Stimulated activated CD4-positive, alpha-beta T cell treated with anti-CD3 and anti-CD28 coated beads, TNF-alpha, amount 100 ng/mL, for 4 hours (primary cell): Measurements from ENCODE around the gene H2AZ2.
"Not testable (repeated sequence)": the region's sequence is repeated elsewhere in the genome, so short reads cannot be mapped to it uniquely, and the experiment has no call there.

Source experiments
- DNase-seq, 3 experiments: peaks; one replicate each; pipeline ENCODE4 v3.0.0-alpha.2; 2020; ENCODE audit warnings: low read depth in 3 of 3

Gene H2AZ2

DNA sequence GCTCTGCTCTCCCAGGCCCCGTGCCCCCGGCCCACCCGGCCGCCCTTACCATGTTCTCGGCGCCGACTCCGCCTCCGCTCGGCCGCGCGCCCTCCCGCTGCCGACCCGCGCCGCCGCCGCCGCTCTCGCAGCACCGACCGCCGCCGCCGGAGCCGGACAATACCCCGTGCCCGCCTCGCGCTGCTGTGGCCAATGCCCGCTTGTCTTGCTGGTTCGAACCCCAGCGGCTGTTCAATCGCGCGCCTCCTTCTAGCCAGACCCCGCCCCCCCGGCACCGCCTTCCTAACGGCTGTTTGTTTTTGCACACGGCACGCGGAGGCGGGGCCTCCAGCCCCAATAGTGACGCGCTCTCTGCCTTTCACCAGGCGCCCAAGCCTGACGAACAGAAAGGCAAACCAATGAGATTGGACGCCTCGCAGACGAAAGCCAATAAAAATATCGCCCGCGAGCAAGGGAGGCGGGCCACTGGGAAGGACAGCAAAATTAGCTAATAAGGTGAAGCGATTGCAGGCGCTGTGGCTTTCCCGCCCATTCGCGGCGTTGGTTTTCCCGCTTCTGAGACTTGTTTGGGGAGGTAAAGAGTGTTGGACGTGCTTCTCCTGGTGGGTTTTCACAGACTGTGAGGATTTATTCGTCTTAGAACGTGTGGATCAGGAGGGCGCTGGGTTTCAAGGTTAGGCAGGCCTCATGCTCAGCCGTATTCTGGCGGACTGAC lies at the start of gene H2AZ2:
Gene H2AZ2 (minus strand): TSS at position 168 of the 715 bp plus-strand sequence. CDS start 116 bp downstream, at position 52.
- DNase-seq = peak; percentile 100

- no peak for DNase-seq
Observed at GRCh38 chr7:44897309-44897708, 49.4 kb upstream of the H2AZ2 start.

DNA sequence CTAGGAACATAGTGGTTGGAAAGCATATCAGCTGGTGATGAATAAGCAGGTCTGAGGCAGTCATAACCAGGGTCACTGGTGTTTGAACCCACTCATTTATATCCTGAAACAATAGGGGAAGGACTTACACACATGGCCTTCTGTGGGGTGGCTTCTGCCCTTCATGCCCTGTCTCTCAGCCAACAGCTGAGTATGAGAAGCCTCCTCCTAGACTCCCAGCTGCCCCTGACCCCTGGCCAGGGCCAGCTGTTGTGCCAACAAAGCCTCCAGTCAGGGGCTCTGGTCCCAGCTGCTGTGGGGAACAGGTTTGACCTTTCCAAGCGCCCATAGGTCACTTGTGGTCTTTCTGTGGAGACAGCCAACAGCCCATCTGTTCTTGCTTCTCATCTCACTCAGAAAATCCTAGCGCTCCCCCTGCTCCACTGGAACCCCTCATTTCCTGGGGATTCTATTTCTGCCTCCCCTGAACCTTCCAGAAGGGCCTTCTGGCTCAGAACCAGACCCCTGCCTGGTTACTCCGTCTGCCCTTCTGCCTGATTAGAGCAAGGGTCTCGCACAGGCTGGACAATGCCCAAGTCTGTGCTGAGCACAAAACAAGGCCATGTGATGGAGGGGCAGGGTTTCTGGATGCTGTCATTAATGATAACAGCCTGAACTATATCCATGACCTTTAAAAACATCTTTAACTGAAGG lies 47.1 kb upstream of the H2AZ2 start:
- DNase-seq = no peak

- DNase-seq = no peak
Observed at GRCh38 chr7:44893710-44894234, 45.9 kb upstream of the H2AZ2 start.

- no peak for DNase-seq
Observed at GRCh38 chr7:44891791-44892190, 43.9 kb upstream of the H2AZ2 start.

GRCh38 chr7:44891372-44891771 lies 43.5 kb upstream of the H2AZ2 start:
- DNase-seq = no peak

- no peak for DNase-seq
Observed at GRCh38 chr7:44889086-44889781, 41.3 kb upstream of the H2AZ2 start.

GRCh38 chr7:44887293-44887692 lies 39.4 kb upstream of the H2AZ2 start:
- DNase-seq = no peak

DNA sequence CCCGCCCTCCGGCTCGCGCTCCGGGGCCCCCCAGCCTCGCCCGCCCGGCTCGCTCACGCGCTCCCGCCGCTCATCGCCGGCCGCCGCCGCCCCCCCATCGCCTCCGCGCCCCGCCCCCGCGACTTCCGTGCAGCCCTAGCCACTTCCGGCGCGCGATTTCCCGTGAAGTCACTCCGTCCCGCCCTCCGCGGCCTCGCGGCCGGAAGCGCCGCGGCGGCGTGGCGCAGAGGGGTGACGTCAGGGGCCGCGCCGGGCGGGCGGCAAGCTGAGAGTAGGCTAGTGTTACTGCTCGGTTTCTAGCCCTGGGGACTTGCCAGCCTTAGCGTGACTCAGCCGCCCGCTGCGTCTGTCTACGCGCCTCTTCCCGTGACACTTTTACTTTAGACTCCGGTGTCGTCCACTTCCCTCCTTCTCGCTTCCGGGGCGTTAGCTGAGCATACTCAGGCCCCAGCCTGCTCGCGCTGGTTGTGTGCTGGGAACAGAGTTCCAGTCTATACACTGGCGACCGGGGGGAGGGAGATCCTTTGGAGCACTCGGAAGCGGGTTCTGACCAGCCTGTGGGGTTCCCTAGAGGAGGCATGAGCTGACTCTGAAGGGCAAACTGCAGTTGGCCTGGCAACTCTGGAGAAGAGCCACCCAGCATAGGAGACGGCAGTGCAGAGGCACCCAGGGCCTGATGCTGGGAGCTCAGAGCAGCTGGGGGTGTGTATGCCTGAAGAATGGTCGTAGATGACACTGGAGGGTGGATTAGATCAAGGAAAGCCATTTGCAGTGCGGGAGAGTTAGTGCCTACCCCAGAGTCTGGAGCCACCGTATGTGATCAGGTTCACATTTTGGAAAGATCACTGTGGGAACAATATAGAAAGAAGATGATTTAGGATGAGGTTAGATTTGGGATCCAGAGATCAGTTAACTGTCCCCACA lies 37.8 kb upstream of the H2AZ2 start, which contains the start of gene PURB:
Gene PURB (minus strand): TSS at position 137 of the 924 bp plus-strand sequence. CDS start 182 bp downstream, outside the sequence.
- DNase-seq = peak; percentile 93 to 97 (median 95)

DNA sequence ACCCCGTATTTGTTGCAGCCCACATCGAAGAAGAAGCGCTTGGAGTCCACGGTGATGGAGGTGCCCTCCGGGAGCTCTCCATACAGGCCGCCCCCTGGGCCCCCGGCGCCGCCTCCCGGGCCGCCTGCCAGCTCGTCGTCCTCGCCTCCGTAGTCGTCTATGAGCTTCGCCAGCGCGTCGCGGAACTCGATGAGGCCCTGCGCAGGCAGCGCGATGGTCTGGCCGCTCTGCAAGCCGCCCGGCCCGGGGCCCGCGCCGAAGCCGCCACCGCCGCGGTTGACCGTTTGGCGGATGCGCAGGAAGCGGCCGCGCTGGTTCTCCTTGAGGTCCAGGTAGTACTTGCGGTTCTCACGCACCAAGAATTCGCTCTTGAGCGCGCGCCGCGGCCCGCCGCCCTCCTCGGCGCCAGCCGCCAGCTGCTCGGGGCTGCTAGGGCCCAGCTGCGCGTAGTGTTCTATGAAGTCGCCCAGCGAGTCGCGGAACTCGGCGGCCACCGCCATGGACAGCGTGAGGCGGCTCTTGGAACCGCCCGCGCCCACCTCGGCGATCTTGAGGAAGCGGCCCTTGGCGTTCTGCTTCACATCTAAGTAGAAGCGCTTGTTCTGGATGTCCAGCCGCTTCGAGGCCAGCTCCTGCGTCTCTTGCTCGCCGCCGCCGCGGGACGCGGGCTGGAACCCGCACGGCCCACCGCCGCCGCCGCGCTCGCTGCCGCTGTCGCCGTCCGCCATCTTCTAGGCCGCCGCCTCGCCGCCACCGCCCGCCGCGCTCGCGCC lies 36.9 kb upstream of the H2AZ2 start:
- peak; percentile 4 to 20 (median 16) for DNase-seq

DNA sequence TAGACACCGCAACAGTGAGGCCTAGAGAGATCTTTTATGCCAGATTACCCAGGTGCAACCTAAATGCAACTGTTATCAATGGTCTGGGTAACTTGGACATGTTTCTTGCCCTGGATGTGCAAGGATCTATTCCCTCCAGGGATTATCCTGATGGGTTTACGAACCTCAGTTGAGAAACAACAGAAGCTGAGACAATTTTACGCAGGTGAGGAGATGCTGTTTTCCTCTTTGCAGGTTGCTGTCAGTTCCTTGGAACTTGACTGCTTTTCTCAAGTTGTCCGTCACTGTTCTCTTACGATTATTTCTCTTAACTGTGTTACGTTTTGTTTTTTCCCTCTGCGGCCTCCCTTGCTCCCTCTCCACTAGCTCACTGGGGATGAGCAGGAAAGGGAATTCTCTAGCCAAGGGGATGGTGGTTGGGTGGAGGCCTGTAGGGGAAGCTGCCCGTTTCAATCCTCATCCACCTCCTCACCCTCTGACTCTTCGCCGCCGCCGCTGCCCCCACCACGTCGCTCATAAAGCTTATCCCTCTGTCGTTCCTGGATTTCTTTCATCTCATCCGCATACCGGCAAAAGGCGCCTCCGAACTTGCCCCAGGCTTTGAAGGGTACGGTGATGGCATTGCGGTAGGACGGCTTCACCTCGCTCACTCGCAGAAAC lies 36.2 kb upstream of the H2AZ2 start:
- DNase-seq = no peak

DNA sequence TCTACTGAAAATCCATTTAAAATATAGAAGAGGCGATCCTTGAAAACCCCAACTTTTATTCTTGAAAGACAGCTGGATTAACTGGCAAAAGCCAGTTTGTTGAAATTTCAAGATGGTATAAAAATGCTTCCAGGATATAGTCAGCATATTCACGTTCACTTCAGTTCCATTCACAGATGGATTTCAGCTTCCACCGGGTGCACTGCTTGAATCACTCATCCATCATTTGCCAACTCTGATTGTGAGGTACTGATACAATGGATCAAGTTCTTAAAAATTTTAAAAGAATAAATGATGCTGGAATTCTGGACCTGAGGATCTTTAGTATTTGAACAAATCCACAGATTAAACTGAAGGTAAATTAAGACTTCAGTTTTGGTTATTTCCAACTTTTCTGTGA lies 35.0 kb upstream of the H2AZ2 start:
- DNase-seq = no peak

GRCh38 chr7:44881610-44882009 lies 33.7 kb upstream of the H2AZ2 start:
- DNase-seq = no peak

DNA sequence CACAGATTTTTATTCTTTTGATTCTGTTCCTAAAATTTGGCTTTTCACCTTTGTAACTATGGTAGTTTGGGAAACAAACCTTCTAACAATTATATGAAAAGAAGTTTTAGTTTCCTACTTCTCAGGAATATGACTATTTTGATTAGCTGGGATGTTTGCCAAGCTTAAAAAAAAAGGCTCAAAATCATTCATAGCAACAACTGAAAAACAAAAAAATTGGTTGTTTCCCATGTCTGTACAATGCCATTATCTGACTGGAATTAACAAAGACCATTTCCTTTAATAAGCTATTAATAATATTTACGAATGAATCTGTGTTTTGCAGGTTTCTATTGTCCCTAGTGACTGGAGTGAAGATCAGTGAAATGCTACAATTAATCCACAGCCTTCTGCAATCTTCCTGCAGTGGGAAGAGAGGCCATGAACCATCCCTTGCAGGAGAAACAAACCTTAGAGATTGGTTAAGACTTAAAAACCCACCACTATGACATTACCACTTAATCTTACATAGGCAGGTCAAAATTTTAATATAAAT lies 33.2 kb upstream of the H2AZ2 start:
- DNase-seq = no peak

GRCh38 chr7:44880317-44881018 lies 32.6 kb upstream of the H2AZ2 start:
- no peak for DNase-seq

DNA sequence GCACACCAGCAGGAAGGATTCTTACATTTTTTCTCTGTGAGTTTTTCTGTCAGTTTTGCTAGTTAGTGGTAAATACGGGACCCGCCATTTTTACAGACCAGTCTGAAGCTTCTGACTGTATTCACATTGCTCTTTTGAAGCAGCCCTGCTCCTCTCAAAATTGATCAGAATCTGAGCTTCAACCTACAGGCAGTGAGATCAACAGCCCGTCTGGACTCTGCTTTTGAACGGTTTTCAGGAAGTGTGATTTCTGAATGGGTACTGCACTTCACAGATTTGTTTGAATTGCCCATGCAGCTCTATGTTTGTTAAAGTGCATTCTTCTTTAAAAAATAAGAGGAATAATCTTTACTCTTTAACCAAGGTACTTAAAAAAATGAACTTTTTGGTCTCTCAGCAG lies 28.5 kb upstream of the H2AZ2 start:
- no peak for DNase-seq

DNA sequence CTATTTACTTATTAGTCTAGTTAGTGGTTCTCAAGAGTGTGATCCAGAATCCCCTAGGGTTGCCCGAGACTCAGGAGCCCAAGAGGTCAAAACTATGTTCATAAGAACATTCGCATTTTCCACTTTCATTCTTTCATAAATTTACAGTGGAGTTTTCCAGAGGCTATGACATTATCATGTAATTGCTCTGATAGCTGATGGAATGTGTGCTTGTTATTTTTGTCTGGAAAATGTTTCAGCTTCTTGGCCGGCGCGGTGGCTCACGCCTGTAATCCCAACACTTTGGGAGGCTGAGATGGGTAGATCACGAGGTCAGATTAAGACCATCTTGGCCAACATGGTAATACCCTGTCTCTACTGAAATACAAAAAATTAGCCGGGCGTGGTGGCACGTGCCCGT lies 27.4 kb upstream of the H2AZ2 start:
- DNase-seq = no peak

DNA sequence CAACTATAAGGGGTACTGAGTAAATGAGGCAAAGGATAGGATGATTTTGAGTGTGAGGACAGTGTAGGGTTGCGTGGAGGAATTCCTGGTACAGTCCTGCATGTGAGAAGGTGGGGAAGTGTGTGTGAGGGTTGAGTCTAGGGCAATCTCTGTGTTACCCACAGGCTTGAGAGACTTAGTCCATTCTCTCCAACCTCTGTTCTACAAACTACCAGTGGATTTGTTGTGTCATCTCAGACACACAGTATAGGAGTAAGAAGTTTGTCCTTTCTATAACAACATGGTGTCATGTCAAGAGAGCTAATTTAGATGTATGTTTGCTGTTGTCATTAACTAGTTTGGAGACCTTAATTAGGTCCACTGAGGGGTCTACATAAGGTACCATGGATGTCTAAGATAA lies 24.9 kb upstream of the H2AZ2 start:
- DNase-seq = no peak

DNA sequence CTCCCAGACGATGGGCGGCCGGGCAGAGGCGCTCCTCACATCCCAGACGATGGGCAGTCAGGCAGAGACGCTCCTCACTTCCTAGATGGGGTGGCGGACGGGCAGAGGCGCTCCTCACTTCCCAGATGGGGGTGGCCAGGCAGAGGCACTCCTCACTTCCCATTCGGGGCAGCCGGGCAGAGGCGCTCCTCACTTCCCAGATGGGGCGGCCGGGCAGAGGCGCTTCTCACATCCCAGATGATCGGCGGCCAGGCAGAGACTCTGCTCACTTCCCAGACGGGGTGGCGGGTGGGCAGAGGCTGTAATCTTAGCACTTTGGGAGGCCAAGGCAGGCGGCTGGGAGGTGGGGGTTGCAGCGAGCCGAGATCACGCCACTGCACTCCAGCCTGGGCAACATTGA lies 24.0 kb upstream of the H2AZ2 start:
- not testable (repeated sequence) for DNase-seq
